ENCODE data around the gene ZMIZ1. TPM values are rescaled to one million over a fixed set of nuclear protein-coding genes. Genes with fewer than 3 reads are reported as not detected.

Gene ZMIZ1
- total and polyA plus RNA-seq, 5 donors: 38.0 to 83.1 (median 71.1) TPM

- H3K4me1 ChIP-seq (ENCODE audit: control insufficient read depth, insufficient read depth, low read length): no peaks in the 10 kb centered on the region
- ATAC-seq: no peak
- WGBS: 86% methylated on average over 15 of the region's 15 CpGs
- no peak overlapping the region for H3K27ac ChIP-seq (ENCODE audit: low read length)
- no peak overlapping the region for H3K4me3 ChIP-seq (ENCODE audit: low read length)
- intact Hi-C loops (cut with DNase I): no loop called here
- no peaks in the 10 kb centered on the region for H3K27me3 ChIP-seq (ENCODE audit: control insufficient read depth, insufficient read depth)
- peak in 1 of 3 donors; percentile 48 for DNase-seq
- no peaks in the 10 kb centered on the region for H3K9me3 ChIP-seq (ENCODE audit: control insufficient read depth, low read length)
Observed at GRCh38 chr10:79208251-79208983, 139.7 kb downstream of the ZMIZ1 start.

- Histone ChIP-seq H3K4me3 (ENCODE audit: low read length) (no peak overlapping the region), H3K27me3 (ENCODE audit: control insufficient read depth, insufficient read depth) (no peaks in the 10 kb centered on the region), H3K27ac (ENCODE audit: low read length) (no peak overlapping the region), H3K4me1 (ENCODE audit: control insufficient read depth, insufficient read depth, low read length) (no peaks in the 10 kb centered on the region), H3K9me3 (ENCODE audit: control insufficient read depth, low read length) (no peaks in the 10 kb centered on the region)
- ATAC-seq (no peak), DNase-seq (no peak)
- intact Hi-C loops (cut with DNase I): no loop called here
- 79% methylated on average over 10 of the region's 10 CpGs for WGBS
Observed at GRCh38 chr10:79209340-79209739, 140.6 kb downstream of the ZMIZ1 start.

GRCh38 chr10:79209831-79210230, 141.1 kb downstream of the ZMIZ1 start:
- Histone ChIP-seq H3K4me3 (ENCODE audit: low read length) (no peak overlapping the region), H3K9me3 (ENCODE audit: control insufficient read depth, low read length) (no peaks in the 10 kb centered on the region), H3K4me1 (ENCODE audit: control insufficient read depth, insufficient read depth, low read length) (no peaks in the 10 kb centered on the region), H3K27me3 (ENCODE audit: control insufficient read depth, insufficient read depth) (no peaks in the 10 kb centered on the region), H3K27ac (ENCODE audit: low read length) (no peak overlapping the region)
- ATAC-seq (no peak), DNase-seq (peak in 2 of 3 donors; percentile 16 to 38)
- WGBS: 89% methylated on average over 5 of the region's 5 CpGs
- intact Hi-C loops (cut with DNase I): no loop called here

GRCh38 chr10:79210672-79211071, 141.9 kb downstream of the ZMIZ1 start:
- no peak overlapping the region for H3K4me3 ChIP-seq (ENCODE audit: low read length)
- H3K27ac ChIP-seq (ENCODE audit: low read length): no peak overlapping the region
- DNase-seq: no peak
- intact Hi-C loops (cut with DNase I): no loop called here
- no peaks in the 10 kb centered on the region for H3K4me1 ChIP-seq (ENCODE audit: control insufficient read depth, insufficient read depth, low read length)
- no peaks in the 10 kb centered on the region for H3K27me3 ChIP-seq (ENCODE audit: control insufficient read depth, insufficient read depth)
- 100% methylated on average over 1 of the region's 1 CpG for WGBS
- no peak for ATAC-seq
- H3K9me3 ChIP-seq (ENCODE audit: control insufficient read depth, low read length): no peaks in the 10 kb centered on the region

GRCh38 chr10:79211616-79212015, 142.8 kb downstream of the ZMIZ1 start:
- Histone ChIP-seq H3K4me1 (ENCODE audit: control insufficient read depth, insufficient read depth, low read length) (no peaks in the 10 kb centered on the region), H3K4me3 (ENCODE audit: low read length) (no peak overlapping the region), H3K27me3 (ENCODE audit: control insufficient read depth, insufficient read depth) (no peaks in the 10 kb centered on the region), H3K9me3 (ENCODE audit: control insufficient read depth, low read length) (no peaks in the 10 kb centered on the region), H3K27ac (ENCODE audit: low read length) (no peak overlapping the region)
- WGBS: 83% methylated on average over 13 of the region's 13 CpGs
- intact Hi-C loops (cut with DNase I): no loop called here
- DNase-seq (peak in 1 of 3 donors; percentile 29), ATAC-seq (no peak)

- intact Hi-C loops (cut with DNase I): no loop called here
- peak in 1 of 3 donors; percentile 9 for DNase-seq
Observed at GRCh38 chr10:79215531-79215930, 146.8 kb downstream of the ZMIZ1 start.

GRCh38 chr10:79219322-79219957, 150.7 kb downstream of the ZMIZ1 start:
- Histone ChIP-seq H3K27me3 (ENCODE audit: control insufficient read depth, insufficient read depth) (no peaks in the 10 kb centered on the region), H3K4me3 (ENCODE audit: low read length) (no peak overlapping the region), H3K27ac (ENCODE audit: low read length) (peak overlapping the region; percentile 65), H3K4me1 (ENCODE audit: control insufficient read depth, insufficient read depth, low read length) (peaks cover 52% of the 10 kb centered on the region), H3K9me3 (ENCODE audit: control insufficient read depth, low read length) (no peaks in the 10 kb centered on the region)
- DNase-seq (peak in 2 of 3 donors; percentile 76 to 85), ATAC-seq (no peak)
- WGBS: 92% methylated on average over 3 of the region's 3 CpGs
- intact Hi-C loops (cut with DNase I): no loop called here

More at GRCh38 chr10:79215531-79215930, 146.8 kb downstream of the ZMIZ1 start:
- H3K27ac ChIP-seq (ENCODE audit: low read length): no peak overlapping the region
- no peak overlapping the region for H3K4me3 ChIP-seq (ENCODE audit: low read length)
- H3K9me3 ChIP-seq (ENCODE audit: control insufficient read depth, low read length): no peaks in the 10 kb centered on the region
- ATAC-seq: no peak
- H3K4me1 ChIP-seq (ENCODE audit: control insufficient read depth, insufficient read depth, low read length): peaks cover 17% of the 10 kb centered on the region
- no peaks in the 10 kb centered on the region for H3K27me3 ChIP-seq (ENCODE audit: control insufficient read depth, insufficient read depth)
- 94% methylated on average over 5 of the region's 5 CpGs for WGBS

- DNase-seq (peak in 1 of 3 donors; percentile 66), ATAC-seq (no peak)
- peaks cover 55% of the 10 kb centered on the region for H3K4me1 ChIP-seq (ENCODE audit: control insufficient read depth, insufficient read depth, low read length)
- no peaks in the 10 kb centered on the region for H3K9me3 ChIP-seq (ENCODE audit: control insufficient read depth, low read length)
- intact Hi-C loops (cut with DNase I): loop anchor here in 1 of 4 donors (5.0 kb wide), 1 partner anchor 52 kb away; no protein-coding TSS in a partner anchor
- H3K27me3 ChIP-seq (ENCODE audit: control insufficient read depth, insufficient read depth): no peaks in the 10 kb centered on the region
- 44% methylated on average over 7 of the region's 7 CpGs for WGBS
- peak overlapping the region; percentile 61 for H3K27ac ChIP-seq (ENCODE audit: low read length)
- H3K4me3 ChIP-seq (ENCODE audit: low read length): no peak overlapping the region
Observed at GRCh38 chr10:79220307-79220706, 151.5 kb downstream of the ZMIZ1 start.

- H3K9me3 ChIP-seq (ENCODE audit: control insufficient read depth, low read length): no peaks in the 10 kb centered on the region
- 22% methylated on average over 38 of the region's 38 CpGs for WGBS
- intact Hi-C loops (cut with DNase I): loop anchor here in 1 of 4 donors (5.0 kb wide), 1 partner anchor 51 kb away; no protein-coding TSS in a partner anchor
- H3K4me3 ChIP-seq (ENCODE audit: low read length): no peak overlapping the region
- DNase-seq (peak; percentile 83 to 95 (median 95)), ATAC-seq (peak; percentile 69 to 70)
- peaks cover 55% of the 10 kb centered on the region for H3K4me1 ChIP-seq (ENCODE audit: control insufficient read depth, insufficient read depth, low read length)
- no peaks in the 10 kb centered on the region for H3K27me3 ChIP-seq (ENCODE audit: control insufficient read depth, insufficient read depth)
- H3K27ac ChIP-seq (ENCODE audit: low read length): peak overlapping the region; percentile 61
Observed at GRCh38 chr10:79221110-79222051, 152.6 kb downstream of the ZMIZ1 start.

GRCh38 chr10:79222186-79222585, 153.4 kb downstream of the ZMIZ1 start:
- Histone ChIP-seq H3K9me3 (ENCODE audit: control insufficient read depth, low read length) (no peaks in the 10 kb centered on the region), H3K4me3 (ENCODE audit: low read length) (no peak overlapping the region), H3K27me3 (ENCODE audit: control insufficient read depth, insufficient read depth) (no peaks in the 10 kb centered on the region), H3K27ac (ENCODE audit: low read length) (peak overlapping the region; percentile 61), H3K4me1 (ENCODE audit: control insufficient read depth, insufficient read depth, low read length) (peaks cover 55% of the 10 kb centered on the region)
- ATAC-seq (peak; percentile 2 to 14), DNase-seq (peak in 1 of 3 donors; percentile 58)
- intact Hi-C loops (cut with DNase I): loop anchor here in 1 of 4 donors (5.0 kb wide), 1 partner anchor 50 kb away; no protein-coding TSS in a partner anchor
- 44% methylated on average over 7 of the region's 7 CpGs for WGBS
